GM21360 (cell line): ENCODE results near the gene GABRB3.

Source experiments
- ATAC-seq: cut with Tn5 transposase; IDR thresholded peaks from one replicate; pipeline ENCODE4 v1.9.1; 2021; ENCODE audit warnings: mild to moderate bottlenecking, moderate library complexity; ENCODE audit not compliant: unreplicated experiment

GABRB3 gene

DNA sequence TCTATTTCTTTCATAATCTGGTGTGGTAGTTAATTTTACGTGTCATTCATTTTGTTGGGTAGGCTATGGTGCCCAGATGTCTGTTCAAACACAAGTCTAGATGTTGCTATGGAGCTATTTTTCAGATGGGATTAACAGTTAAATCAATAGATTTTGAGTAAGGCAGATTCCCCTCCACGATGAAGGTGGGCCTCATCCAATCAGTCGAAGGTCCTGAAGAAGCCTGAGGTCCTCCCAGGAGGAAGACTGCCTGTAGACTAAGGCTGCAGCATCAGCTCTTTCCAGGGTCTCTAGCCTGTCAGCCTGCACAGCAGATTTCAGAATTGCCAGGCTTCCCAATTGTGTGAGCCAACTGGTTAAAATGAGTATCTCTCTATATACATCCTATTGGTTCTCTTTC lies 92.9 kb downstream of the GABRB3 start:
- ATAC-seq = no peak

DNA sequence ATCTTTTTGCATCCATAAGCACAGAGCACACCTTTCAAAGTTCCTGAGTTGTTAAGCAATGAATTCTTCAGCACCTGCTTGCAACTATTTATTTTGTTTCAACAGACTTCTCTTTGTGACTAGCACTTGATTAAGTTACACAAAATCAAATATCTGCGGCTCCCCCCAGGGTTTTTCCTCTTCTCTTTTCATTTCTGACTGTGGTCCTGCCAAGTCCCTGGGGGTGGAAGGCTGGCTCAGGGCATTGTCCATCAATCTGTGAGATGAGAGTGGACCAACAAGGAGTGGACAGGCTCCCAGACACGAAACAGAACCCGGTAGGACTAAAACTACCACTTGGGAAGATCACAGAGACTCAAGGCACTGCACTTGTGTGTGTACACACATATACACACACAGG lies 96.8 kb downstream of the GABRB3 start:
- no peak for ATAC-seq

DNA sequence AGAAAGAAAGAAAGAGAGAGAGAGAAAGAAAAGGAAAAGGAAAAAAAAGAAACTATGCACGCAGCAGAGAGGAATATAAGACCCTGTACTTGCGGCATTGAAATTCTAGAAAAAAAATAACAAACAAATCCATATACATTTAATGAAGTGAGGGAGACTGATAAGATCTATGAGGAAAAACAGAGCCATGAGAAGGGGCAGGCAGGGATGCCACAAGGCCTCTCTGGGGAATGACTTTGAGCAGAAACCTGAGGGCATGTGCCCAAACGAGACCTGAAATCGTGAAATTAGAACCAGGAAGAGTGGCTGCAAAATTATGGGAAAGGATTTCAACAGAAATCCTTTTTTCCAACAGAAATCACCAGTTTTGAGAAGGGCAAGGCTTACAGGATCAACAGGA lies 98.4 kb downstream of the GABRB3 start:
- ATAC-seq = no peak

DNA sequence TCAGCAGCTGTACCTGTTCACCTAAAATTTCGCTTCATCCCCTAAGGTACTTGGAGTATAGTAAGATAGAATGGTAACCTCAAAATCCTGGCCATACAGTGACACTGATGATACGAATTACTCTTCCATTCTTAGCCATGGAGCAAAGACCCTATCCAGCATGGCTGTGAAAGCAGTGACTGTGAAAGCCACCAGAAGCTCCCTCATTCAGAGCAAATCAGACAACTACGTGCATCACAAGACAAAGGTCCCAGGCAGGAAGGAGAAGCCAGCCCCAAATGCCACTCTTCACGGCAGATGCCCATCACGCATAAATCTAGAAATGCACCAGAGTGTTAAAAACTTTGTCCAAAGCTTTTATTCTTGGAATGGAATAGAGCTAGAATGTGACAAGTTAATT lies 99.4 kb downstream of the GABRB3 start:
- ATAC-seq = no peak

DNA sequence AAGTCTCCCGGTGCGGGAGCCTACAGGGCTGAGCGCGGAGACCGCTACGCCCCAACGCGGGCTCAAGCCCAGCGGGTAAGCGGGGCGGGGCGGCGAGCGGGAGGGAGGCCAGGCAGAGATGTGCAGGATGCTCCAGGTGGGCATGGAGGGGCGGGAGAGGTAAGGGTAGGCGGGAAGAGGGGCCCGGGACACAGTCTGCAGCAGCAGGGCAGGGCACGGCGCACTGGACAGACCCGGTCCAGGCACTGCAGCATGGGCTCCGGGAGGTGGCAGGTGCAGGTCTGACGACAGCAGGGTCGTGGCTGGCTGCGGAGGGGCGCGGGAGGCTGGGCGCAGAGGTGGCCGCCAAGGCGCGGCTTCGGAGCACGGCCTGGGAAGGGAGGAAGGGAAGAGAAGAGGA lies 102.8 kb downstream of the GABRB3 start:
- ATAC-seq = no peak

DNA sequence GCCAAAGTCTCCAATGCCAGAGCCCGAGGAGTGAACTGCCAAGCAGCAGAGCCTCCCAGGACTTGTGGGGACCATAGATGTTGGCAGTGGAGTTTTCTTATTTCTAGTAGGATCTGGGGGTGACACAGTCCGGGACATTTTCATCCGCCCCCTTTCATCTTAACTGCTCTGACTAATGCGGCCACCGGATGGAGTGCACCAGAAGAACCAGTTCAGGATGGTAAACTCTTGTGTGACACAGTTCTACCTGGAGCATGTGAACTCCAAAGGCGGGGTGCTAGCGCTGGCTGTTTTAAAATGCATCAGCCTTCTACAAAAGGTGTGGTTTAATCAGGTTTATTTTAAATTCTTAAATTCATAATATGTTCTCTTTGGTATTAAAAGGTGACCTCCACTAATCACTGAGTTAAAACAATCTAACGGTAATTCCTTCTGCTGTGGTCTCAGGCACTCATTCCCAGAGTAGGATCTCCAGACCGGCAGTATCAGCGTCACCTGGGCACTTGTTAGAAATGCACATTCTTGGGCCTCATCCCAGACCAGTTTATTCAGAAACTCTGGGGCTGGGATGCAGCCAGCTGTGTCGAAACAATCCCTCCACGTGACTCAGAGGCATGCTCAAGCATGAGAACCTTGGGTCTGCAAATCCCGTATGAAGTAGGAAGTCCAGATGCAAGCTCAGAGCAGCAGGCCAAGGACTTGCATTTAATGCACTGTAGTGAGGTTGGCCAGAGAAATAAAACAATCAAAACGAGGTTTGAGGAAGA lies 105.5 kb downstream of the GABRB3 start:
- ATAC-seq = no peak

DNA sequence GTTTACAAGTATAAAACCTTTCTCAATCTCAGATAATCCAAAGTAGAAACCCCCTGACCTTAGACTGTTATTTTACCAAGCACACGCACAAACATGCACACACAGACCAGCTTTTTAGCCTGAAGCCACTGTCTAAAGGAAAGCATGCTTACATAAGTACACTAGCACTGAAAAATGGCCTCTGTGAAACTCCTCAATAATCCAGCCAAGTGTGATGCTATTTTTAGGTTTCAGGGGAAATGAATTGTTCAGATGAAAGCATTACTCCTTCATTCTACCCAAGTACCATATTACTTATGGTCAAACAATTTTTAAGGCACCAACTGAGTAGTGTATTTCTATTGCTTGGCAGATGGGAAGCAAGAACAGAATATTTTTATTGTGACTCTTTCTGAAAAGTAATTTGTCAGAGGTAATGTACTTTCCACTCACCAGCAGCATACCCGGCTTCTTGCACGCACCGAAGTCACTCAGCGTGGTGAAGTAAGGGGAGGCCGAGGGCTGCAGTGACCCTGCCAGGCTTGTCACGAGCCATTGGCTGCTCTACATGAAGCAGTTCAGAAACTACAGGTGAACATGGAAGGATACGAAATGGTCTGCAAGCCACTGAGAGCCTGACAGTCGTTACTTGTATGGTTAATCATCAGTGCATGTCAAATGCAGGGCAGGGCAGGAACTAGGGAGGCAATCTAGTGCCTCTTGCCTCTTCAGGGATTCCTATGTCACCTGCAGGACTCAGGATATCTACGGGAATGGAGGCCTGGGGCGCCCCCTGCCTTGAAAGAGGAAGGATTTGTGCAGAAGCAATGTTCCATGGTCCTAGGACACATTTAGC lies 106.7 kb downstream of the GABRB3 start:
- ATAC-seq = no peak

DNA sequence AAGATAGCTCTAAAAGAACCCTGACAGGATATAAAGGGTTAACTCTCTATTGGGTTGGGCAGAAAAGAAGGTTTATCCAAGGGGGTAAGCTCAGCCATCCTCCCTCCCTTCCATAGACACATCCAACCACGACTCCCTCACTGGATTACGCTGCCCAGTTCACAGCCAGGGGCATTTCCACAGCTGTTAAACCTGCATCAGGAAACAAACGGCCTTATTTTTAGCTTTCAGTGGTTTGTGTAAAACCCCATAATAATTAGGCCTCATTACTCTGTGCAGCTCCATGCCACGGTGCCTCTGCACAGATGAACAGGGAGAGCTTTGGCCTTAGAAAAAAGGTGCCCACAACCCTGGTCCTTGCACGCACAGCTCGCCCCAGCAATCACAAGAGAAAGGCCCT lies 110.6 kb downstream of the GABRB3 start:
- ATAC-seq = no peak

DNA sequence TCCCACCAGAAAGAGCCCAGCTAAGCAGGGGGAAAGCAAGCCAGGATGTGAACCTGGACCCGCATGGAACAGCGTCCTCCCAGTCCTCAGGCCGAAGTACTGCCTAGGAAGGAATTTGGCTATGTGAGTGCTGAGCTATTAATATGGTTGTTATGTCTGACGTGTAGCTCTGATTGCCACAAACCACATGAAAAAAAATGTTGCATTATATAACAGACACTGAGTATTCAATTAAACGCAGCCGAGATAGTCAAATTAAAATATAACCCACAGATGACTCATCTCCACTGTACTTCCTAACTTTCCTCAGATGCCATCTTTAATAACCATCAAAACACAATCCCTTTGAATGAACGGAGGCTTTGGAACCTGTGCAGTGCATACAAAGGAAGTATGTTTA lies 111.1 kb downstream of the GABRB3 start:
- no peak for ATAC-seq

DNA sequence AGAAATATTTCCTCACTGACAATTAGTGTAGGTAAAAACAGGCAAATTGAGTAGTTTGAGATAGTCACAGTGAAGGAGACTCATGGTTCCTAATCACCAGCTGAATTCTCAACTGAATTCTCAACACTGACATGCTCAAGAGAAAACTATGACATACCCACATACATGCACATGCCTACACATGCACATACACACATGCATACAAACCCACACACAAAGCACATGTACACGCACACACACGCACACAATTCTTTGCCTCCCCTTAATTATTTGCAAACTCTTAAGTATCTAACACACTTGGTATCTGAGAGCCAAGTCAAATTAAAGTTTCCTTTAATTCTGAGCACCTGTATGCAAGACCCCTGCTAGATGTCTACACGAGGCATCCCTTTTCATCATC lies 111.8 kb downstream of the GABRB3 start:
- ATAC-seq = no peak

DNA sequence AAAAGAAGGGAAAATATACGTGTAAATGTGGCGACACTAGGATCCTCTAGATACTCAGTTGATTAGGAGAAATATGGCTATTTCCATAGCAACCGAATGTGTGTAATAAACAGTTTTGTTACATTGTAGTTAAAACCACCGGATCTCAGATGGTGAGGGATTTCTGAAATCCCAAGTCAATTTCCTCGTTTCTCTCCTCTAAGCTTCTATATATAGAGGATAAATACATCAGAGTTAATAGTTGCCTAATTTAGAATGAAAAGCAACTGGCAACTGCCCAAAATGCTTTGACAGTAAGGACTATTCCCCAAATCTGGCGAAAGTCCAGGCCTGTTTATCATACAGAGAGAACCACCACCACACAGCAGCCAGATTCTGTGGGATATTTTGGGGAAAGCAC lies 112.6 kb downstream of the GABRB3 start:
- no peak for ATAC-seq

DNA sequence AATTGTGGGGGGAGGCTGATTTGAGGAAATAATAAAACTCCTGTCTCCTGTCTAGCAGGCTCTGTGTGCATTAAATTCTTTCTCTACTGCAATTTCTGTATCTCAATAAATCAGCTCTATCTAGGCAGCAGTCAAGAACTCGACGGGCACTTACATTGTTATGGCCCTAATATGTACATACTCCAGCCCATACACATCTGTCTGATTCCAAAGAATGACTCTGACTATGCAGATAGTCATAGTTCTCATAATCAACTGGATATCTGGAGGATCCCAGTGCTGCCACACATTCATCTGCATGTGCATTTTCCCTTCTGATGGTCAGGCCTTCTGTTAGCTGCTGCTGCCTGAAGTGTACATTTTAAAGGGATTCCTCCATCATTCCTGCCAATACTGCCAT lies 114.6 kb downstream of the GABRB3 start:
- no peak for ATAC-seq

DNA sequence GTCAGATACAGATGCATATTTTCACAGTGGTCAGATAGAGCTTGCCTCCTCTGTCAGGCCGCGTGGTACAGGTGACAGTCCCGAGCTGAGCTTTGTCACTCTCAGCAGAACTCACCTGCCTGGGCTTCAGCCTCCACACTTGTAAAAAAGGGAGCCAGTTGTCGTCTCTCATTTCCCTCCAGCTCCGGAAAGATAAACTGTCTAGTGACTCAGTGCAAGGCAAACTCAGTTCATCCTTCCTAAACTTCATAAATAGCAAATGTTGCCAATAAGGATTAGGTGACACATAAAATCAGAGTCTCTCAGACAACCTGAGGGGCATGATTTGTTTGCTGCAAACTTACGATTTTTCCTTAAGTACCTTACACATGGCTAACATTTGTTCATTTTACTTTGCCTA lies 116.8 kb downstream of the GABRB3 start:
- ATAC-seq = no peak

DNA sequence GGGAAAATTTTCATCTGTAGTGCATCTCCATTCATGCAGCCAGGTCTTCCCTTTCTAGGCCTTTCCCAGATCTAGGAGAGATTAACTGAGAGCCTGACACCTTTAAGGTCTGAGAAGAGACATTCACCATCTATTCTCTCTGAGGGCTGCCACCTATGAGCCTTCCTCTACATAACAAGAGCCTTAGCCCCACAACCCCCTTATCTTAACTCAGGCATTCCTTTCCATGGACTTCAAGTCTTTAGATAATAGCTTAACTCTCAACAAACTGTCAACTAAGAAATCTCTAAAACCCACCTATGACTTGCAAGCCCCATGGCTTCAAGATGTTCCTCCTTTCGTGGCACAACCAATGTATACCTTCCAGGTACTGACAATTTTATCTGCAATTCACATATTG lies 121.0 kb downstream of the GABRB3 start:
- no peak for ATAC-seq

DNA sequence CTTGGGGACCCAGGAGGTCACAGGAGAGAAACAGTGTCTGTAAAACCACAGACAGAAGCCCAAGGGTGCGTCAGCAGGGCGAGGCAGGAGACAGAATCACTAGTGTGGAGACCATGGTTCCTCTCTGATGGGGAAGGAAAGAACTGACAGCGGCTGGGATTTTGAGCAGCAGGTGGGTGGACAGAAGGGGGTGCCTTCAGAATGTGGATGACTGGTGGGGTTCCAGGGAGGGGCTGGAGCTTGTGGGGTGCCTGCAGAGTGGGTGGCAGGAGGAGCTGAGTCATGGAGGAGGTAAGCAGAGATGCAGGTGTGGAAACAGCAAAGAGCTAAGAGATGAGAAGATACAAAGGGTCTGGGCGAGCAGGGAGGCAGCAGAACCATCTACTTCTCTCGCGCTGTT lies 124.2 kb downstream of the GABRB3 start:
- ATAC-seq = no peak

DNA sequence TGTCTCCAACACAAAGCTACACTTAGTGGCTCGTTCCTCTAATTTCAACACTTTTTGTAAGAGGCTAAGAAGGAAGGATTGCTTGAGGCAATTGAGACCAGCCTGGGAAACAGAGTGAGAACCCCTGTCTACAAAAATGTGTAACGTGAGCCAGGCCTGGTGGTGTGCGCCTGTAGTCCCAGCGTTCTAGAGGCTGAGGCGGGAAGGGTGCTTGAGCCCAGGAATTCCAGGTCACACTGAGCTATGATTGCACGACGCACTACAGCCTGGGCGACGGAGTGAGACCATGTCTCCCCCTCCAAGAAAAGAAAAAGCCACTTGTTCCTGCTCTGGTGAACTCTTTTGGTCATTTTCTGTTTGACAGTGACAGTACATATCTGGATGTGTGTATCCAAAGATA lies 127.9 kb downstream of the GABRB3 start:
- ATAC-seq = no peak

DNA sequence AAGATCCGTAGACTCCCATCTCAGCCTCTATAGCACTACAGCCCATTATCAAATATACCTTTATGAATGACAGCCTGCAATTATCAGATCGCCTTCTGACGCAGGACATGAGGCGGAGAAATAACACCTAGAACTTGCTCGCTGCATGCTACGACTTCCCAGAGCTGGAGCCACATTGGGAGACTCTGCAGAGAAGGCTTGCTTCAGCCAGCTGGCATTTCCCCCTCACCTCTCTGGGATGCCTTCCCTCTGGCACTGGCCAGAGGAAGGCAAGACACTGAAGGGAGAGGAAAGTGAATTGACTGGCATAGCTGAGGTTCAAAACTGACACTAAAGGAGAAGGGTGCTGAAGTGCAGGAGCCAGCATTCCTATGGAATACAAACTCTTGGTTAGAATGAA lies 131.7 kb downstream of the GABRB3 start:
- no peak for ATAC-seq

DNA sequence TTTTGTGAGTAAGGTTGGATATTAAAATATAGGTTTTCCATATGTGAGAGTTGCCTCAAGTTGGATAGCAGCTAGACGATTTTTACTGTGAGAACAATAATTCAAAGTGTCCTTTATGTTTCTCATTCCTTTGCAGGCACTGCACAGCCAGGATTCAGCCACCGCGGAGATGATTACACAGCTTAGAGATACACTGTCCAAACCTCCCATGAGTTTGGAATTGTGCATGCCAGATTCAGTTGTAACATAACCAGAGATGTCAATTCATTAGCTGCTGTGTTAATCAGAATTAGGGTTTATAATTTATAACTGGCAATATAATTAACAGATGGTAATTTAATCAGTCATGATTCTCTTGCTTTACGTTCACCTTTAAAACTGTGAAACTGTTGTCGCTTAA lies 132.3 kb downstream of the GABRB3 start:
- ATAC-seq = no peak

DNA sequence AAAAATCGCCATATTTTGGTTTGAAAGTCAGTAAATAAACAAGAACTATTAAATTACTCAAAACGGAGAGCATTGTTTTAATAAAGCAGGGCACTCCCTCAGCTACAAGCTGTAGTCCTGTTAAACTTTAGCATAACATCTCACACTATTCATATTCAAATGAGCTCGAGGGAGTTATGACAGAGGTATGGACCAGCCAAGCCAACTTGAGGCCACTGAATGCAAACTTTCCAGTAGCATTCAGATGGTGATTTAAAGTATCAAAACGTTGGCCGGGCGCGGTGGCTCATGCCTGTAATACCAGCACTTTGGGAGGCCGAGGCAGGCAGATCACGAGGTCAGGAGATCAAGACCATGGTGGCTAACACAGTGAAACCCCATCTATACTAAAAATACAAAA lies 132.9 kb downstream of the GABRB3 start:
- no peak for ATAC-seq

DNA sequence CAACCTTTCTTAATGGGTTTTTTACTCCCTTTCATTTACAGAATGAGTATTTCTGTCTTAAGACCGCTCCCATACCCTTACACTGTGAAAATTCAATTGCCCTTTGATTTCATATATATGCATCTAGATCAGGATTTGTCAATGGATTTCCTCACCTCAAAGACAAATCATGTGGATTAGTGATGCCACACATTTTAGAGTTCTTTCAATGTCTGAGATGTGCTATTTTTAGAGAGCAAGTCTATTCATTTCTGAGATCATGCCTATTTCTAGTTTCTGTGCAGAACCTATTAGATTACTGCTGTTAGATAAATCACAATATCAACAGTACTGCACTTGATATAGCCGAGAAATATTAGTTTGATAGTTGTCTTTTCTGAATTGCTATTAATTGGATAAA lies 137.3 kb downstream of the GABRB3 start:
- no peak for ATAC-seq

DNA sequence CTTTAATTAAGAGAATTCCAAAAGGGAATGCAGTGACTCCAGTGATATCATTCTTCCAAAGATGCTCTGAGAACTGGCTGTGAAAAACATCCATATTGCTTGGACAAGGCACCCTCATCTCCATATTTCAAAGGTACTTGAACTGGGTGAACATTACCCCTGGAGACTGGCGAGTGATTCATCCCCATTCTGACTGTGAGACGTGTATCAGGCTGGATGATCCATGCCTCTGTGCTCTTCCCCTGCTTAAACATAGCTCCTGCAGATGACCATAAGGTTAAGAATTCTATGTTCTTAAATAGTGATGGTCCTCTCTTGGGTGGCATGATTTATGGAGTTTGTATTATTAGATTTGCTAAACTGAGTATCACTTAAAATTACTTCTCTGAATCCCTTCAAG lies 137.8 kb downstream of the GABRB3 start:
- no peak for ATAC-seq

DNA sequence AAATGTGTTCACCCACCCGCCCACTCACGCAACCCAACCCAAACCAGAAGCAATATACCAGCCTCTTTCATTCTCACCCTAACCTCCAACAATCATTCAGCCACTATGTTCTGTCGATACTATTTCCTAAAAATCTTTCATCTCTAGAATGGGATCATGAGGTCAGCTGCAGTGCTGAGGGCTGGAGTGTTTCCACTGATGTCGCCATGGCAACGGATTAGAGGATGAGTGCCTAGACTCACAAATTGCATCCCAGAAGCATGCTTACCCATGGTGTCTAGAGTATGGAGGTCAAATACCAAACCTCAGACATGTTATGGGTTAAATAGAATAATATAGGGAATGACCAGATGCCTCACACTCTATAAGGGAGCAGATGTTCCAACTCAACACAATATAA lies 138.5 kb downstream of the GABRB3 start:
- no peak for ATAC-seq

DNA sequence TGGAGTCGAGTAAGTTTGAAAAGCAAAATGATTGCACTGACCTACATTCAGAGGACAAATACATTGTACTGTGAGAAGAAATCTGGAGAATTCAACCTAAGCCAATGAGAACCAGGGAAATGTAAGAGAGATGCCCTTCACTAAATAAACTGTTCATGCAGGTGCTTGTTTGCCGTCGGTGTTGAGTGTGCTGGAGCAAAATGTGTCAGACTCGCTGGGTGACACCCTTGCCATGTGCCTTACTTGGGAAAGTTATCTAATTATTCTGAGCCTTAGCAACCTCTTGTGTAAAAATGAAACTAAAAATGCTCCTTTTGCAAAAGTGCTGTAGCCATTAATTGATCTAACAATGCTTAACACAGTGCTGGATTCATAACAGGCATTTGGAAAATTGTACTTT lies 140.4 kb downstream of the GABRB3 start:
- ATAC-seq = no peak
